ENCODE data around the gene ADGRV1. TPM values are rescaled to one million over a fixed set of nuclear protein-coding genes. Genes with fewer than 3 reads are reported as not detected.

ADGRV1 gene
- polyA plus RNA-seq, 1 of the 3 experiments (the other 2 are of a cell fraction): 0.23 TPM

- Histone ChIP-seq H3K4me1 (ENCODE audit: control insufficient read depth in 1 of 2, insufficient read depth in 2 of 2, low read depth in 1 of 2, low read length in 1 of 2) (peaks cover 0 to 19% of the 10 kb centered on the region in 2 experiments; a peak in 2 of 4 replicates), H4K20me1 (ENCODE audit: insufficient read depth) (no peaks in the 10 kb centered on the region), H3K79me2 (ENCODE audit: insufficient read depth) (no peaks in the 10 kb centered on the region), H2AFZ (ENCODE audit: low read depth) (no peak overlapping the region), H3K4me3 (ENCODE audit: low read depth in 2 of 2, low read length in 1 of 2) (no peak overlapping the region), H3K4me2 (no peak overlapping the region), H3K9ac (no peak overlapping the region), H3K9me3 (no peaks in the 10 kb centered on the region), H3F3A (replicated peaks; ENCODE audit: insufficient read depth) (no peaks in the 10 kb centered on the region), H3K27ac (ENCODE audit: low read depth in 2 of 2, low read length in 1 of 2) (peak overlapping the region in 1 of 2 experiments; percentile 96; a peak in 2 of 4 replicates), H3K27me3 (ENCODE audit: insufficient read depth) (no peaks in the 10 kb centered on the region), H3K36me3 (replicated peaks in 1 of 2; ENCODE audit: control insufficient read depth in 1 of 2, insufficient read depth in 2 of 2, low read length in 1 of 2) (no peaks in the 10 kb centered on the region), H3K9me2 (no peaks in the 10 kb centered on the region)
- ChIA-PET CTCF (interaction anchor here (1.1 to 2.1 kb wide), 4 partner anchors 28 to 403 kb away, joined by 3 to 12 read pairs (median 8); no protein-coding TSS in a partner anchor), POLR2A (interaction anchor here (1.8 kb wide), 1 partner anchor 401 kb away, joined by 8 read pairs; the partner anchor contains the start of gene ARRDC3)
- no peak for DNase-seq
- WGBS (ENCODE audit: low lambda C conversion rate): 41% methylated on average over 1 of the region's 1 CpG
- no peak for TF ChIP-seq ELF1 (IDR thresholded peaks at IDR 0.05)
These were observed 423.2 kb downstream of the ADGRV1 start for GRCh38 chr5:90981821-90982220.

DNA sequence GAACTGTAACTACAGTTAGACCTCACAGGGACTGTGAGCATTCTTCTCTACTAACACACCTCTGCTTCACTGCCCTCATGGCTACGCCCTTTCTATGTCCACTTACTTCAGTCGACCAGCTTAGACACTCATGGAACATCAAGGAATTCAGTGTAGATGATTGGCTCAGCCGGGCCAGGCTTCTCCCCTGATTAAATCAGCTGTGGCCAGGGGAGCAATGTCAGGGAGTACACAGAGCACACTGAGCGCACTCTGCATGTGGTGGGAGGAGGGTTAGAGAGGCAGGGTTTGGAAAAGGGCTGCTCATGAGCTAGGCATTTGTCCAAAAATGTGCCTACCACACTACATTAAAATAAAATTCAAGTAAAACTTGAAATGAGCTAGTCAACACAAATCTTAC, 424.0 kb downstream of the ADGRV1 start:
- Histone ChIP-seq H3K9me2 (no peaks in the 10 kb centered on the region), H3K9ac (no peak overlapping the region), H3K4me3 (ENCODE audit: low read depth in 2 of 2, low read length in 1 of 2) (no peak overlapping the region), H3K36me3 (replicated peaks in 1 of 2; ENCODE audit: control insufficient read depth in 1 of 2, insufficient read depth in 2 of 2, low read length in 1 of 2) (no peaks in the 10 kb centered on the region), H3K27me3 (ENCODE audit: insufficient read depth) (no peaks in the 10 kb centered on the region), H3F3A (replicated peaks; ENCODE audit: insufficient read depth) (no peaks in the 10 kb centered on the region), H3K4me2 (no peak overlapping the region), H3K79me2 (ENCODE audit: insufficient read depth) (no peaks in the 10 kb centered on the region), H3K4me1 (ENCODE audit: control insufficient read depth in 1 of 2, insufficient read depth in 2 of 2, low read depth in 1 of 2, low read length in 1 of 2) (peaks cover 0 to 19% of the 10 kb centered on the region in 2 experiments; a peak in 2 of 4 replicates), H3K27ac (ENCODE audit: low read depth in 2 of 2, low read length in 1 of 2) (peak overlapping the region in 1 of 2 experiments; percentile 96; a peak in 2 of 4 replicates), H2AFZ (ENCODE audit: low read depth) (no peak overlapping the region), H4K20me1 (ENCODE audit: insufficient read depth) (no peaks in the 10 kb centered on the region), H3K9me3 (no peaks in the 10 kb centered on the region)
- CTCF ChIA-PET: interaction anchor here (0.6 to 2.1 kb wide), 8 partner anchors 10 to 402 kb away, joined by 3 to 10 read pairs (median 4); no protein-coding TSS in a partner anchor
- peak; percentile 46 for DNase-seq
- 42% methylated on average over 4 of the region's 4 CpGs for WGBS (ENCODE audit: low lambda C conversion rate)
- no peak for TF ChIP-seq TAF1 (IDR thresholded peaks at IDR 0.05; ENCODE audit: borderline replicate concordance, low read depth, low read length)
- TF ChIP-seq MXI1 (IDR thresholded peaks at IDR 0.05; ENCODE audit: low read depth, low read length): no peak
- TF ChIP-seq, protein P1, sequence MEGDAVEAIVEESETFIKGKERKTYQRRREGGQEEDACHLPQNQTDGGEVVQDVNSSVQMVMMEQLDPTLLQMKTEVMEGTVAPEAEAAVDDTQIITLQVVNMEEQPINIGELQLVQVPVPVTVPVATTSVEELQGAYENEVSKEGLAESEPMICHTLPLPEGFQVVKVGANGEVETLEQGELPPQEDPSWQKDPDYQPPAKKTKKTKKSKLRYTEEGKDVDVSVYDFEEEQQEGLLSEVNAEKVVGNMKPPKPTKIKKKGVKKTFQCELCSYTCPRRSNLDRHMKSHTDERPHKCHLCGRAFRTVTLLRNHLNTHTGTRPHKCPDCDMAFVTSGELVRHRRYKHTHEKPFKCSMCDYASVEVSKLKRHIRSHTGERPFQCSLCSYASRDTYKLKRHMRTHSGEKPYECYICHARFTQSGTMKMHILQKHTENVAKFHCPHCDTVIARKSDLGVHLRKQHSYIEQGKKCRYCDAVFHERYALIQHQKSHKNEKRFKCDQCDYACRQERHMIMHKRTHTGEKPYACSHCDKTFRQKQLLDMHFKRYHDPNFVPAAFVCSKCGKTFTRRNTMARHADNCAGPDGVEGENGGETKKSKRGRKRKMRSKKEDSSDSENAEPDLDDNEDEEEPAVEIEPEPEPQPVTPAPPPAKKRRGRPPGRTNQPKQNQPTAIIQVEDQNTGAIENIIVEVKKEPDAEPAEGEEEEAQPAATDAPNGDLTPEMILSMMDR (IDR thresholded peaks at IDR 0.05): no peak
- no peak for TF ChIP-seq USF1 (IDR thresholded peaks at IDR 0.05; ENCODE audit: borderline replicate concordance, low read depth)
- TF ChIP-seq JUND (IDR thresholded peaks at IDR 0.05): no peak
- TF ChIP-seq EP300 (IDR thresholded peaks at IDR 0.05; ENCODE audit: borderline replicate concordance in 1 of 2, low read depth in 1 of 2, low read length in 1 of 2): no peak
- no peak for TF ChIP-seq FOSL2 (IDR thresholded peaks at IDR 0.05; ENCODE audit: borderline replicate concordance, low read depth)
- TF ChIP-seq CHD2 (IDR thresholded peaks at IDR 0.05; ENCODE audit: low read length, partially characterized antibody): no peak
- TF ChIP-seq FOXJ3 (CRISPR knock-in tag; IDR thresholded peaks at IDR 0.05): no peak
- TF ChIP-seq NFIC (IDR thresholded peaks at IDR 0.05; ENCODE audit: borderline replicate concordance): no peak
- TF ChIP-seq POLR2AphosphoS5 (IDR thresholded peaks at IDR 0.05; ENCODE audit: low read depth, low read length): no peak
- no peak for TF ChIP-seq RFX5 (IDR thresholded peaks at IDR 0.05; ENCODE audit: low read length)
- no peak for TF ChIP-seq SMC3 (IDR thresholded peaks at IDR 0.05; ENCODE audit: low read depth, low read length)
- POLR2A ChIA-PET: interaction anchor here (0.6 to 1.8 kb wide), 2 partner anchors 400 to 402 kb away, joined by 3 to 8 read pairs; partner anchors contain the start of gene ARRDC3

All from SK-N-SH (cell line).